CD4-positive, alpha-beta T cell (primary cell): ENCODE results near the gene RASSF6. TPM values are rescaled to one million over a fixed set of nuclear protein-coding genes. Genes with fewer than 3 reads are reported as not detected.

Experiments used
- ATAC-seq: fragments of 200-7000 bp; cut with Tn5 transposase; one replicate; pipeline ENCODE4 v1.10.0; 2022; ENCODE audit warnings: mild to moderate bottlenecking; ENCODE audit not compliant: poor library complexity
- CTCF ChIA-PET: fragments of 350-600 bp; sonication (Branson Sonifier 250); formaldehyde crosslinking; loops from one replicate; lab custom pipeline; 2021; ENCODE audit warnings: antibody characterized with exemption, inconsistent platforms; lab: Charles Lee
- POLR2A ChIA-PET: fragments of 350-600 bp; sonication (Branson Sonifier 250); formaldehyde crosslinking; loops from one replicate; lab custom pipeline; 2021; ENCODE audit warnings: antibody characterized with exemption, inconsistent platforms; lab: Charles Lee
- DNase-seq, 14 experiments: peaks; one replicate each; pipeline ENCODE4 v3.0.0-alpha.2; 2013 to 2020; ENCODE audit warnings: mixed read lengths in 2 of 14
- H3K27ac ChIP-seq, 2 donors: one replicate each; pipeline versions ENCODE4 v1.5.1 to v1.7.0; 2013; ENCODE audit warnings: low read length in 2 of 2, low read depth in 1 of 2, mild to moderate bottlenecking in 1 of 2
- H3K27me3 ChIP-seq, 2 experiments: 1 replicate in 1 of 2; 2 replicates in 1 of 2; pipeline versions ENCODE4 v1.6.1 to v1.7.0; 2013; ENCODE audit warnings: low read length in 2 of 2, control low read depth in 1 of 2, mild to moderate bottlenecking in 1 of 2, moderate library complexity in 1 of 2; ENCODE audit not compliant: insufficient read depth in 2 of 2, control insufficient read depth in 1 of 2
- H3K36me3 ChIP-seq: one replicate; pipeline ENCODE4 v1.6.1; 2013; ENCODE audit warnings: low read length, control low read depth; ENCODE audit not compliant: insufficient read depth
- H3K4me1 ChIP-seq: one replicate; pipeline ENCODE4 v1.6.1; 2013; ENCODE audit warnings: low read length, control low read depth; ENCODE audit not compliant: insufficient read depth
- H3K4me3 ChIP-seq: one replicate; pipeline ENCODE4 v1.5.1; 2013; ENCODE audit warnings: mild to moderate bottlenecking, low read length, moderate library complexity
- H3K9me3 ChIP-seq, 2 experiments: 1 replicate in 1 of 2; 2 replicates in 1 of 2; pipeline versions ENCODE4 v1.6.1 to v1.7.0; 2013; ENCODE audit warnings: low read length in 2 of 2, mild to moderate bottlenecking in 2 of 2, control low read depth in 1 of 2, moderate library complexity in 1 of 2; ENCODE audit not compliant: control insufficient read depth in 1 of 2, insufficient read depth in 1 of 2
- H3K27ac Mint-ChIP-seq: one replicate; pipeline ENCODE4 v1.8.0; 2020; ENCODE audit warnings: mixed read lengths
- H3K27me3 Mint-ChIP-seq: one replicate; pipeline ENCODE4 v1.8.0; 2021; ENCODE audit warnings: mixed read lengths
- H3K36me3 Mint-ChIP-seq: one replicate; pipeline ENCODE4 v1.8.0; 2021; ENCODE audit warnings: low read depth, mixed read lengths
- H3K4me1 Mint-ChIP-seq: one replicate; pipeline ENCODE4 v1.8.0; 2021; ENCODE audit warnings: low read depth, mixed read lengths
- H3K4me3 Mint-ChIP-seq: one replicate; pipeline ENCODE4 v1.8.0; 2020; ENCODE audit warnings: mild to moderate bottlenecking, mixed read lengths
- H3K9me3 Mint-ChIP-seq: one replicate; pipeline ENCODE4 v1.8.0; 2020; ENCODE audit warnings: mixed read lengths
- intact Hi-C, 2 experiments: fragments of 100-400 bp; cut with DNase I in 1 of 2; cut with micrococcal nuclease in 1 of 2; formaldehyde crosslinking; loops; one replicate each; pipeline versions ENCODE4 v1.15.1 to v1.9.0; 2023 to 2025; cut with DNase I, micrococcal nuclease
- total RNA-seq, 174 experiments: library from RNA in 2 of 174; stranded (reverse) in 2 of 174; gene quantifications; one replicate each; pipeline ENCODE4 v1.2.3 and lab custom pipeline; 2021 to 2026
- TF ChIP-seq, protein P1 (sequence below): fragments of 200-600 bp; IDR thresholded peaks from one replicate; pipeline ENCODE4 v1.8.0; 2022; ENCODE audit warnings: antibody characterized with exemption, mild to moderate bottlenecking

Gene RASSF6
- total RNA-seq, 2 experiments from 2014 or later = 0.25 to 0.28 TPM

DNA sequence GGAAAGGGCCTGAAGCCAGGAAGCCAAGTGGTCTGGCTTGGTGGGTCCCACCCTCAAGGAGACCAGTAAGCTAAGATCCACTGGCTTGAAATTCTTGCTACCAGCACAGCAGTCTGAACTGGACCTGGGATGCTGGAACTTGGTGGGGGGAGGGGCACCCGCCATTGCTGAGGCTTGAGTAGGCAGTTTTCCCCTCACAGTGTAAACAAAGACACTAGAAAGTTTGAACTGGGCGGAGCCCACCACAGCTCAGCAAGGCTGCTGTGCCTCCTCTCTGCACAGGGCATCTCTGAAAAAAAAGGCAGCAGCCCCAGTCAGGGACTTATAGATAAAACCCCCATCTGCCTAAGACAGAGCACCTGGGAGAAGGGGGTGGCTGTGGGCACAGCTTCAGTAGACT is 75.6 kb downstream of the RASSF6 start:
- Mint-ChIP-seq H3K4me3 (no peak overlapping the region), H3K27ac (no peak overlapping the region), H3K36me3 (no peaks in the 10 kb centered on the region), H3K9me3 (no peaks in the 10 kb centered on the region), H3K27me3 (no peaks in the 10 kb centered on the region), H3K4me1 (no peaks in the 10 kb centered on the region)
- Histone ChIP-seq H3K9me3 (peaks cover 0 to 6% of the 10 kb centered on the region in 2 experiments), H3K36me3 (no peaks in the 10 kb centered on the region), H3K4me1 (no peaks in the 10 kb centered on the region), H3K27me3 (no peaks in the 10 kb centered on the region), H3K4me3 (no peak overlapping the region), H3K27ac (no peak overlapping the region)
- no peak for ATAC-seq
- TF ChIP-seq, protein P1, sequence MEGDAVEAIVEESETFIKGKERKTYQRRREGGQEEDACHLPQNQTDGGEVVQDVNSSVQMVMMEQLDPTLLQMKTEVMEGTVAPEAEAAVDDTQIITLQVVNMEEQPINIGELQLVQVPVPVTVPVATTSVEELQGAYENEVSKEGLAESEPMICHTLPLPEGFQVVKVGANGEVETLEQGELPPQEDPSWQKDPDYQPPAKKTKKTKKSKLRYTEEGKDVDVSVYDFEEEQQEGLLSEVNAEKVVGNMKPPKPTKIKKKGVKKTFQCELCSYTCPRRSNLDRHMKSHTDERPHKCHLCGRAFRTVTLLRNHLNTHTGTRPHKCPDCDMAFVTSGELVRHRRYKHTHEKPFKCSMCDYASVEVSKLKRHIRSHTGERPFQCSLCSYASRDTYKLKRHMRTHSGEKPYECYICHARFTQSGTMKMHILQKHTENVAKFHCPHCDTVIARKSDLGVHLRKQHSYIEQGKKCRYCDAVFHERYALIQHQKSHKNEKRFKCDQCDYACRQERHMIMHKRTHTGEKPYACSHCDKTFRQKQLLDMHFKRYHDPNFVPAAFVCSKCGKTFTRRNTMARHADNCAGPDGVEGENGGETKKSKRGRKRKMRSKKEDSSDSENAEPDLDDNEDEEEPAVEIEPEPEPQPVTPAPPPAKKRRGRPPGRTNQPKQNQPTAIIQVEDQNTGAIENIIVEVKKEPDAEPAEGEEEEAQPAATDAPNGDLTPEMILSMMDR = no peak
- intact Hi-C loops = no loop called here
- POLR2A ChIA-PET = no interaction called here
- DNase-seq = no peak
- CTCF ChIA-PET = no interaction called here

DNA sequence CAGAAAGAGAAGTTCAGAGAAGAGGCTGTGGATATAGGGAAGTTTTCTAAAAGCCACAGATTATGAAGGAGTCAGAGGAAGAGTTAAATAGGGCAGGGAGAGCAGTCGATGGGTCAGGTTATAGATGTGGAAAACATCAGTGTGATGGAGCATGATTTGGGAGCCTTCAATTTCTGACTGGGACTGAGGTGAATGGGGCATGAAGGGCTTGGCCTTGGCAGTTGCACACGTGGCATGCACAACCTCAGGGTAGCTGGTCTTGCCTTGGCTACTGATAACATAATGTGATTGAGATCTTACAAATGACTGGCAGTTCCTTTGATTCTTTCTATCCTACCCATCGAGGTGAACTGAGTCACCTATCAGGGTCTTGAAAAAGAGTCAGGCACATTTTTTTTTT is 79.0 kb downstream of the RASSF6 start:
- Histone ChIP-seq H3K4me3 (no peak overlapping the region), H3K36me3 (no peaks in the 10 kb centered on the region), H3K27me3 (no peaks in the 10 kb centered on the region), H3K9me3 (peaks cover 0 to 6% of the 10 kb centered on the region in 2 experiments), H3K27ac (no peak overlapping the region), H3K4me1 (no peaks in the 10 kb centered on the region)
- POLR2A ChIA-PET = no interaction called here
- intact Hi-C loops = no loop called here
- H3K4me3 Mint-ChIP-seq = no peak overlapping the region
- CTCF ChIA-PET = no interaction called here
- H3K27me3 Mint-ChIP-seq = peaks cover 3% of the 10 kb centered on the region
- ATAC-seq (no peak), DNase-seq (no peak)
- no peak overlapping the region for H3K27ac Mint-ChIP-seq
- H3K36me3 Mint-ChIP-seq = no peaks in the 10 kb centered on the region
- H3K9me3 Mint-ChIP-seq = no peaks in the 10 kb centered on the region
- no peaks in the 10 kb centered on the region for H3K4me1 Mint-ChIP-seq
- TF ChIP-seq, protein P1 = no peak

DNA sequence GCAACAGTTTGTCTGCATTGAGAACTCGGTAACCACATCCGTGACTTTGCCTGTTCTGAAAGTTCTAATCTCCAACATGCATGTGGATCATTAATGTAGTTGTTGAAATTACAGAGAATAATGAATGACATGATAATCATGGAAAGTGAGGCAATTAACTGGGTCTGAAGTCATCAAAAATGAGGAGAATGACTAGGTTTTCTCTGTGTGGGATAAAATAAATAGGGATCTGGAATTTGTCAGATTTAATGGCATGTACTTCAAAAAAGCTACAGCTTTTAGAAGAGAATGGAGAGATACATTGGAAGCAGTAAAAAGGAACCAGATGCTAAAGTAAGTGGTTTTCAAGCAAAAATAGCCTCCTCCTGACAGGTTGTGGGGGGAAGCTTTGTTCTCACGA is 79.4 kb downstream of the RASSF6 start:
- H3K9me3 ChIP-seq = peaks cover 0 to 6% of the 10 kb centered on the region in 2 experiments
- Mint-ChIP-seq H3K27ac (no peak overlapping the region), H3K36me3 (no peaks in the 10 kb centered on the region), H3K4me3 (no peak overlapping the region), H3K27me3 (peaks cover 3% of the 10 kb centered on the region), H3K9me3 (no peaks in the 10 kb centered on the region), H3K4me1 (no peaks in the 10 kb centered on the region)
- ChIA-PET POLR2A (no interaction called here), CTCF (no interaction called here)
- intact Hi-C loops = no loop called here
- no peaks in the 10 kb centered on the region for H3K36me3 ChIP-seq
- no peak for ATAC-seq
- H3K4me3 ChIP-seq = no peak overlapping the region
- DNase-seq = no peak
- H3K4me1 ChIP-seq = no peaks in the 10 kb centered on the region
- H3K27me3 ChIP-seq = no peaks in the 10 kb centered on the region
- TF ChIP-seq, protein P1 = no peak
- H3K27ac ChIP-seq = no peak overlapping the region
